Measurements from ENCODE around the gene FAM43A.

The FAM43A gene

GRCh38 chr3:194720048-194720447, 34.4 kb downstream of the FAM43A start:
- Histone ChIP-seq H3K18ac (ENCODE audit: low read length) (no peak overlapping the region), H3K4me1 (ENCODE audit: control insufficient read depth in 2 of 2, insufficient read depth in 1 of 2, low read depth in 1 of 2, low read length in 2 of 2) (peaks cover 0 to 2% of the 10 kb centered on the region in 2 donors), H3K79me1 (ENCODE audit: low read depth, low read length) (no peaks in the 10 kb centered on the region), H2BK15ac (ENCODE audit: low read length) (no peak overlapping the region), H2AK5ac (ENCODE audit: low read depth, low read length) (no peak overlapping the region), H3K23ac (ENCODE audit: low read depth, low read length, poor library complexity) (no peak overlapping the region), H2BK120ac (ENCODE audit: low read depth, low read length) (no peak overlapping the region), H3K27me3 (ENCODE audit: control insufficient read depth in 3 of 3, insufficient read depth in 3 of 3, low read depth in 1 of 3, low read length in 3 of 3) (peaks cover 0 to 42% (median 0%) of the 10 kb centered on the region in 3 experiments), H3K9me3 (replicated peaks in 1 of 2; ENCODE audit: control insufficient read depth in 2 of 2, insufficient read depth in 1 of 2, low read depth in 1 of 2, low read length in 2 of 2) (no peaks in the 10 kb centered on the region), H2AFZ (ENCODE audit: low read length) (no peak overlapping the region), H4K8ac (ENCODE audit: low read depth, low read length) (no peak overlapping the region), H3K36me3 (replicated peaks in 1 of 2; ENCODE audit: control insufficient read depth in 2 of 2, insufficient read depth in 2 of 2, low read length in 2 of 2) (no peaks in the 10 kb centered on the region), H2BK12ac (ENCODE audit: low read length) (no peak overlapping the region), H4K91ac (ENCODE audit: low read depth, low read length, poor library complexity) (no peak overlapping the region), H3K4me2 (ENCODE audit: insufficient read depth, low read length, poor library complexity, severe bottlenecking) (no peak overlapping the region), H3K4me3 (ENCODE audit: low read length in 2 of 2) (no peak overlapping the region), H3K9ac (ENCODE audit: low read depth, low read length, poor library complexity) (no peak overlapping the region), H2BK5ac (ENCODE audit: low read length) (no peak overlapping the region), H3K4ac (ENCODE audit: low read length) (no peak overlapping the region), H3K14ac (ENCODE audit: low read length) (no peak overlapping the region), H3K27ac (replicated peaks; ENCODE audit: low read length) (no peak overlapping the region)
- DNase-seq (ENCODE audit: low spot score) = no peak
- no CpG with 5 or more reads among the region's 6 CpGs for WGBS, 2 donors (ENCODE audit: extremely low coverage in 2 of 2, insufficient read length in 2 of 2, insufficient replicate concordance in 1 of 2)

GRCh38 chr3:194723846-194724618, 38.3 kb downstream of the FAM43A start:
- H3K4me3 ChIP-seq (ENCODE audit: low read length in 2 of 2) = no peak overlapping the region
- no peak overlapping the region for H2AFZ ChIP-seq (ENCODE audit: low read length)
- WGBS, 2 donors (ENCODE audit: extremely low coverage in 2 of 2, insufficient read length in 2 of 2, insufficient replicate concordance in 1 of 2) = no CpG with 5 or more reads among the region's 7 CpGs
- no peaks in the 10 kb centered on the region for H3K9me3 ChIP-seq (replicated peaks in 1 of 2; ENCODE audit: control insufficient read depth in 2 of 2, insufficient read depth in 1 of 2, low read depth in 1 of 2, low read length in 2 of 2)
- H2BK15ac ChIP-seq (ENCODE audit: low read length) = no peak overlapping the region
- no peak overlapping the region for H3K23ac ChIP-seq (ENCODE audit: low read depth, low read length, poor library complexity)
- no peak overlapping the region for H3K14ac ChIP-seq (ENCODE audit: low read length)
- no peak overlapping the region for H2AK5ac ChIP-seq (ENCODE audit: low read depth, low read length)
- H2BK5ac ChIP-seq (ENCODE audit: low read length) = no peak overlapping the region
- H3K4ac ChIP-seq (ENCODE audit: low read length) = no peak overlapping the region
- no peak overlapping the region for H3K9ac ChIP-seq (ENCODE audit: low read depth, low read length, poor library complexity)
- H2BK12ac ChIP-seq (ENCODE audit: low read length) = no peak overlapping the region
- H3K4me1 ChIP-seq (ENCODE audit: control insufficient read depth in 2 of 2, insufficient read depth in 1 of 2, low read depth in 1 of 2, low read length in 2 of 2) = peaks cover 0 to 5% of the 10 kb centered on the region in 2 donors
- no peak overlapping the region for H3K4me2 ChIP-seq (ENCODE audit: insufficient read depth, low read length, poor library complexity, severe bottlenecking)
- no peaks in the 10 kb centered on the region for H3K36me3 ChIP-seq (replicated peaks in 1 of 2; ENCODE audit: control insufficient read depth in 2 of 2, insufficient read depth in 2 of 2, low read length in 2 of 2)
- no peak overlapping the region for H2BK120ac ChIP-seq (ENCODE audit: low read depth, low read length)
- H3K27ac ChIP-seq (replicated peaks; ENCODE audit: low read length) = no peak overlapping the region
- no peak overlapping the region for H3K18ac ChIP-seq (ENCODE audit: low read length)
- H3K79me1 ChIP-seq (ENCODE audit: low read depth, low read length) = no peaks in the 10 kb centered on the region
- H3K27me3 ChIP-seq (ENCODE audit: control insufficient read depth in 3 of 3, insufficient read depth in 3 of 3, low read depth in 1 of 3, low read length in 3 of 3) = peaks cover 0 to 41% (median 0%) of the 10 kb centered on the region in 3 experiments
- H4K8ac ChIP-seq (ENCODE audit: low read depth, low read length) = no peak overlapping the region
- no peak overlapping the region for H4K91ac ChIP-seq (ENCODE audit: low read depth, low read length, poor library complexity)
- no peak for DNase-seq (ENCODE audit: low spot score)

- Histone ChIP-seq H2BK5ac (ENCODE audit: low read length) (no peak overlapping the region), H2AFZ (ENCODE audit: low read length) (no peak overlapping the region), H3K4me1 (ENCODE audit: control insufficient read depth in 2 of 2, insufficient read depth in 1 of 2, low read depth in 1 of 2, low read length in 2 of 2) (peaks cover 0 to 9% of the 10 kb centered on the region in 2 donors), H3K36me3 (replicated peaks in 1 of 2; ENCODE audit: control insufficient read depth in 2 of 2, insufficient read depth in 2 of 2, low read length in 2 of 2) (no peaks in the 10 kb centered on the region), H2AK5ac (ENCODE audit: low read depth, low read length) (no peak overlapping the region), H2BK15ac (ENCODE audit: low read length) (no peak overlapping the region), H3K9ac (ENCODE audit: low read depth, low read length, poor library complexity) (no peak overlapping the region), H3K23ac (ENCODE audit: low read depth, low read length, poor library complexity) (no peak overlapping the region), H4K91ac (ENCODE audit: low read depth, low read length, poor library complexity) (no peak overlapping the region), H2BK12ac (ENCODE audit: low read length) (no peak overlapping the region), H3K27ac (replicated peaks; ENCODE audit: low read length) (no peak overlapping the region), H2BK120ac (ENCODE audit: low read depth, low read length) (no peak overlapping the region), H3K79me1 (ENCODE audit: low read depth, low read length) (no peaks in the 10 kb centered on the region), H3K4ac (ENCODE audit: low read length) (no peak overlapping the region), H3K4me3 (ENCODE audit: low read length in 2 of 2) (no peak overlapping the region), H3K14ac (ENCODE audit: low read length) (no peak overlapping the region), H3K27me3 (ENCODE audit: control insufficient read depth in 3 of 3, insufficient read depth in 3 of 3, low read depth in 1 of 3, low read length in 3 of 3) (peaks cover 0 to 49% (median 0%) of the 10 kb centered on the region in 3 experiments), H3K18ac (ENCODE audit: low read length) (no peak overlapping the region), H4K8ac (ENCODE audit: low read depth, low read length) (no peak overlapping the region), H3K4me2 (ENCODE audit: insufficient read depth, low read length, poor library complexity, severe bottlenecking) (no peak overlapping the region), H3K9me3 (replicated peaks in 1 of 2; ENCODE audit: control insufficient read depth in 2 of 2, insufficient read depth in 1 of 2, low read depth in 1 of 2, low read length in 2 of 2) (no peaks in the 10 kb centered on the region)
- 100% methylated on average over 3 of the region's 5 CpGs; no CpG with 5 or more reads in 1 of the 2 donors for WGBS, 2 donors (ENCODE audit: extremely low coverage in 2 of 2, insufficient read length in 2 of 2, insufficient replicate concordance in 1 of 2)
- no peak for DNase-seq (ENCODE audit: low spot score)
These were observed 39.7 kb downstream of the FAM43A start for GRCh38 chr3:194725346-194725745.

GRCh38 chr3:194727435-194728128, 41.9 kb downstream of the FAM43A start:
- Histone ChIP-seq H3K4me3 (ENCODE audit: low read length in 2 of 2) (no peak overlapping the region), H3K9ac (ENCODE audit: low read depth, low read length, poor library complexity) (no peak overlapping the region), H2BK5ac (ENCODE audit: low read length) (no peak overlapping the region), H3K79me1 (ENCODE audit: low read depth, low read length) (no peaks in the 10 kb centered on the region), H3K4ac (ENCODE audit: low read length) (no peak overlapping the region), H2BK15ac (ENCODE audit: low read length) (no peak overlapping the region), H2BK12ac (ENCODE audit: low read length) (no peak overlapping the region), H2AK5ac (ENCODE audit: low read depth, low read length) (no peak overlapping the region), H3K18ac (ENCODE audit: low read length) (no peak overlapping the region), H3K9me3 (replicated peaks in 1 of 2; ENCODE audit: control insufficient read depth in 2 of 2, insufficient read depth in 1 of 2, low read depth in 1 of 2, low read length in 2 of 2) (no peaks in the 10 kb centered on the region), H3K23ac (ENCODE audit: low read depth, low read length, poor library complexity) (no peak overlapping the region), H3K27me3 (ENCODE audit: control insufficient read depth in 3 of 3, insufficient read depth in 3 of 3, low read depth in 1 of 3, low read length in 3 of 3) (peaks cover 0 to 71% (median 0%) of the 10 kb centered on the region in 3 experiments), H3K14ac (ENCODE audit: low read length) (no peak overlapping the region), H3K4me1 (ENCODE audit: control insufficient read depth in 2 of 2, insufficient read depth in 1 of 2, low read depth in 1 of 2, low read length in 2 of 2) (peaks cover 0 to 9% of the 10 kb centered on the region in 2 donors), H3K4me2 (ENCODE audit: insufficient read depth, low read length, poor library complexity, severe bottlenecking) (no peak overlapping the region), H2BK120ac (ENCODE audit: low read depth, low read length) (no peak overlapping the region), H4K91ac (ENCODE audit: low read depth, low read length, poor library complexity) (no peak overlapping the region), H3K27ac (replicated peaks; ENCODE audit: low read length) (no peak overlapping the region), H4K8ac (ENCODE audit: low read depth, low read length) (no peak overlapping the region), H3K36me3 (replicated peaks in 1 of 2; ENCODE audit: control insufficient read depth in 2 of 2, insufficient read depth in 2 of 2, low read length in 2 of 2) (no peaks in the 10 kb centered on the region), H2AFZ (ENCODE audit: low read length) (no peak overlapping the region)
- DNase-seq (ENCODE audit: low spot score) = no peak
- WGBS, 2 donors (ENCODE audit: extremely low coverage in 2 of 2, insufficient read length in 2 of 2, insufficient replicate concordance in 1 of 2) = no CpG with 5 or more reads among the region's 11 CpGs
